Progenitor cell of endocrine pancreas (in vitro differentiated cells): ENCODE data around the gene VLDLR. TPM values are rescaled to one million over a fixed set of nuclear protein-coding genes. Genes with fewer than 3 reads are reported as not detected.

Source experiments
- DNase-seq: peaks from one replicate; pipeline ENCODE4 v3.0.0; 2021; ENCODE audit warnings: low spot score; ENCODE audit not compliant: unreplicated experiment
- H3K27ac Mint-ChIP-seq: 2 replicates; pipeline ENCODE4 v1.8.0; 2021; ENCODE audit warnings: mild to moderate bottlenecking, moderate library complexity, mixed read lengths
- H3K27me3 Mint-ChIP-seq: 2 replicates; pipeline ENCODE4 v1.8.0; 2021; ENCODE audit warnings: mixed read lengths
- H3K36me3 Mint-ChIP-seq: 2 replicates; pipeline ENCODE4 v1.8.0; 2022; ENCODE audit warnings: mixed read lengths; ENCODE audit not compliant: insufficient read depth
- H3K4me1 Mint-ChIP-seq: 2 replicates; pipeline ENCODE4 v1.8.0; 2021; ENCODE audit warnings: low read depth, mixed read lengths
- H3K4me3 Mint-ChIP-seq: 2 replicates; pipeline ENCODE4 v1.8.0; 2021; ENCODE audit warnings: low read depth, mild to moderate bottlenecking, moderate library complexity, mixed read lengths
- H3K9me3 Mint-ChIP-seq: 2 replicates; pipeline ENCODE4 v1.8.0; 2021; ENCODE audit warnings: low read depth, mixed read lengths
- total RNA-seq: library from RNA; stranded (reverse); gene quantifications from 2 replicates; pipeline ENCODE4 v1.2.1, GENCODE V29; 2021
- TF ChIP-seq, protein P1 (sequence below): fragments of 200-600 bp; sonication (generic); IDR thresholded peaks from one replicate; pipeline ENCODE4 v1.5.0; 2021; ENCODE audit warnings: antibody characterized with exemption, mild to moderate bottlenecking; ENCODE audit not compliant: unreplicated experiment

The VLDLR gene
- total RNA-seq, 1 donor from 2014 or later: 8.1 TPM

- no peak overlapping the region for H3K27ac Mint-ChIP-seq
- no peak overlapping the region for H3K4me3 Mint-ChIP-seq
- no peaks in the 10 kb centered on the region for H3K4me1 Mint-ChIP-seq
- no peak for DNase-seq
- TF ChIP-seq, protein P1, sequence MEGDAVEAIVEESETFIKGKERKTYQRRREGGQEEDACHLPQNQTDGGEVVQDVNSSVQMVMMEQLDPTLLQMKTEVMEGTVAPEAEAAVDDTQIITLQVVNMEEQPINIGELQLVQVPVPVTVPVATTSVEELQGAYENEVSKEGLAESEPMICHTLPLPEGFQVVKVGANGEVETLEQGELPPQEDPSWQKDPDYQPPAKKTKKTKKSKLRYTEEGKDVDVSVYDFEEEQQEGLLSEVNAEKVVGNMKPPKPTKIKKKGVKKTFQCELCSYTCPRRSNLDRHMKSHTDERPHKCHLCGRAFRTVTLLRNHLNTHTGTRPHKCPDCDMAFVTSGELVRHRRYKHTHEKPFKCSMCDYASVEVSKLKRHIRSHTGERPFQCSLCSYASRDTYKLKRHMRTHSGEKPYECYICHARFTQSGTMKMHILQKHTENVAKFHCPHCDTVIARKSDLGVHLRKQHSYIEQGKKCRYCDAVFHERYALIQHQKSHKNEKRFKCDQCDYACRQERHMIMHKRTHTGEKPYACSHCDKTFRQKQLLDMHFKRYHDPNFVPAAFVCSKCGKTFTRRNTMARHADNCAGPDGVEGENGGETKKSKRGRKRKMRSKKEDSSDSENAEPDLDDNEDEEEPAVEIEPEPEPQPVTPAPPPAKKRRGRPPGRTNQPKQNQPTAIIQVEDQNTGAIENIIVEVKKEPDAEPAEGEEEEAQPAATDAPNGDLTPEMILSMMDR: no peak
- H3K27me3 Mint-ChIP-seq: peaks cover 11% of the 10 kb centered on the region
- peaks cover 7% of the 10 kb centered on the region for H3K36me3 Mint-ChIP-seq
- H3K9me3 Mint-ChIP-seq: peaks cover 17% of the 10 kb centered on the region
Observed at GRCh38 chr9:2666569-2666968, 45.0 kb downstream of the VLDLR start.

GRCh38 chr9:2673161-2673560 lies 51.6 kb downstream of the VLDLR start:
- TF ChIP-seq, protein P1: no peak
- DNase-seq: no peak
- H3K27ac Mint-ChIP-seq: no peak overlapping the region

DNA sequence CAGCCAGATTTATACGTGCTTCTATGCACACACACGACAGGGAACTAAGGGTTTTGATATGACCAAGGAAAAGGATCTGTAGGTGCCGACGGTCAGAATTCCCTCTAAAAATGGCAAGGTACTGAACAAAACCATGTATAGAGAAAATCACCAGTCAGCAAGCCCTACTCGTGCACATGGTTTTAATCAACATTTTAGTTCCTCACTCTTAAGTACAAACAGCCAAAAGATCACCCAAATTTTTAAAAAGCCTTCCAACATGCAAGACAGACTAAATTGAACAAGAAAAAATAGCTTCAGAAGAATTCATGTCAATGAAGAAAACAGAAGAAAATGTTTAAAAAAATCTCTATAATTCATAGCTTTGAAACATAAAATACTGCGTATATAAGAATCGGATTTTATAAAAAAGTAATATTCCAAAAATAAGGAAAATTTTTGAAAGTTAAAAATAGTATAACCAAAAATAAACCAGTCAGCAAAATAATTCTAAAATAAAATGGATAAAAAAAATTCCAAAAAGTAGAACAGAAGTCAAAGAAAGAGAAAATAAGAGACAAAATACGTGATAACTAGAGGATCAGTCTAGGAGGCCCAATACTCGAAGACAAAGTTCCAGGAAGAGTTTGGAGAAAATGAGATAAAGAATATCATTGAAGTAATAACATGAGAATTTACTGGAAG lies 52.7 kb downstream of the VLDLR start:
- no peaks in the 10 kb centered on the region for H3K27me3 Mint-ChIP-seq
- H3K27ac Mint-ChIP-seq: no peak overlapping the region
- no peaks in the 10 kb centered on the region for H3K36me3 Mint-ChIP-seq
- no peak overlapping the region for H3K4me3 Mint-ChIP-seq
- TF ChIP-seq, protein P1: no peak
- no peak for DNase-seq
- no peaks in the 10 kb centered on the region for H3K9me3 Mint-ChIP-seq
- peaks cover 4% of the 10 kb centered on the region for H3K4me1 Mint-ChIP-seq

More at GRCh38 chr9:2673161-2673560, 51.6 kb downstream of the VLDLR start:
- Mint-ChIP-seq H3K27me3 (no peaks in the 10 kb centered on the region), H3K36me3 (no peaks in the 10 kb centered on the region), H3K4me3 (no peak overlapping the region), H3K9me3 (no peaks in the 10 kb centered on the region), H3K4me1 (peaks cover 4% of the 10 kb centered on the region)

GRCh38 chr9:2675834-2676233 lies 54.2 kb downstream of the VLDLR start:
- Mint-ChIP-seq H3K27ac (no peak overlapping the region), H3K27me3 (no peaks in the 10 kb centered on the region), H3K9me3 (no peaks in the 10 kb centered on the region), H3K36me3 (no peaks in the 10 kb centered on the region), H3K4me3 (no peak overlapping the region), H3K4me1 (peaks cover 4% of the 10 kb centered on the region)
- TF ChIP-seq, protein P1: no peak
- DNase-seq: no peak

GRCh38 chr9:2676466-2676865 lies 54.9 kb downstream of the VLDLR start:
- H3K4me1 Mint-ChIP-seq: peaks cover 4% of the 10 kb centered on the region
- no peak overlapping the region for H3K27ac Mint-ChIP-seq
- no peak overlapping the region for H3K4me3 Mint-ChIP-seq
- no peaks in the 10 kb centered on the region for H3K36me3 Mint-ChIP-seq
- TF ChIP-seq, protein P1: no peak
- no peaks in the 10 kb centered on the region for H3K27me3 Mint-ChIP-seq
- no peaks in the 10 kb centered on the region for H3K9me3 Mint-ChIP-seq
- DNase-seq: no peak
